Measurements from ENCODE around the gene FBXL16. TPM values are rescaled to one million over a fixed set of nuclear protein-coding genes. Genes with fewer than 3 reads are reported as not detected.

Gene FBXL16
- total RNA-seq, 1 donor from 2014 or later, result not detected

DNA sequence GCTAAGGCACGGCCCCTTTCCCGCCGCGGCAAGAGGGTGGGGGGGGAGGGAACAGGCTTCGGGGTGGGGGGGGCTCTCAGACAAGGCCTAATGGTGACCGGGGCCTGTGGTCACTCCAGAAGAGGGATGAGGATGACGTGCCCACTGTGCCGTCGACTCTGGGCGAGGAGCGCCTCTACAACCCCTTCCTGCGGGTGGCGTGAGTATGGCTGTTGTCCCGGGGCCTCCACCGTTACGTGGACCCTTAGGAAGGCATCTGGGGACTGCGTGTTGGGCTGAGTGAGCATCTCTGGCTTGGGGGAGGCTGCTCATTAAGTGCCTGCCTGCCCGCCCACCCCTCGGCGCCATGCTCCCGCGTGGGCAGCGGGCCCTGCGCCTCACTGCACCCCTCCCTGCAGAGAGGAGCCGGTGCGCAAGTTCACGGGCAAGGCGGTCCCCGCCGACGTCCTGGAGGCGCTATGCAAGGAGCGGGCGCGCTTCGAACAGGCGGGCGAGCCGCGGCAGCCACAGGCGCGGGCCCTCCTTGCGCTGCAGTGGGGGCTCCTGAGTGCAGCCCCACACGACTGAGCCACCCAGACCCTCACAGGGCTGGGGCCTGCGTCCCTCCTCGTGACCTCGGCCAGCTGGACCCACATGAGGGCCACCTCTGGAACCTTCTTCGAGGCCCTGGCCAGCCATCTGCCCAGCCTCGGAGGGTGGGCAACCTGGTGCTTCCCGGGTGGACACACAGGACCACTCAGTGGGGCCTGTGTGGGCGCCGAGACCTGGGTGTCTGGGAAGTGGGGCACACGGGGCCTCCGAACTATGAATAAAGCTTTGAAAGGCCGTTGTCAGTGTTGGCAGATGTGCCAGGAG, 23.5 kb upstream of the FBXL16 start:
- peaks cover 15 to 16% (median 16%) of the 10 kb centered on the region in 3 donors for H3K4me1 ChIP-seq (ENCODE audit: control insufficient read depth in 3 of 3, insufficient read depth in 3 of 3, low read length in 3 of 3)
- H3K27me3 ChIP-seq (ENCODE audit: control insufficient read depth in 3 of 3, insufficient read depth in 3 of 3, low read length in 3 of 3), result peaks cover 22 to 39% (median 23%) of the 10 kb centered on the region in 3 donors
- H3K9me3 ChIP-seq (ENCODE audit: control insufficient read depth in 3 of 3, low read length in 3 of 3), result no peaks in the 10 kb centered on the region
- no peak overlapping the region for H3K9ac ChIP-seq (ENCODE audit: low read depth in 1 of 3, low read length in 3 of 3)
- no peak overlapping the region for H3K27ac ChIP-seq (ENCODE audit: low read depth, low read length)
- H3K4me3 ChIP-seq (ENCODE audit: low read length in 3 of 3), result no peak overlapping the region
- H3K36me3 ChIP-seq (ENCODE audit: control insufficient read depth in 3 of 3, insufficient read depth in 3 of 3, low read length in 3 of 3), result peaks cover 18 to 24% (median 23%) of the 10 kb centered on the region in 3 donors

GRCh38 chr16:728131-728889, 22.7 kb upstream of the FBXL16 start:
- Histone ChIP-seq H3K36me3 (ENCODE audit: control insufficient read depth in 3 of 3, insufficient read depth in 3 of 3, low read length in 3 of 3) (peaks cover 10 to 19% (median 16%) of the 10 kb centered on the region in 3 donors), H3K9me3 (ENCODE audit: control insufficient read depth in 3 of 3, low read length in 3 of 3) (no peaks in the 10 kb centered on the region), H3K9ac (ENCODE audit: low read depth in 1 of 3, low read length in 3 of 3) (no peak overlapping the region), H3K4me3 (ENCODE audit: low read length in 3 of 3) (peak overlapping the region in 1 of 3 donors; percentile 22), H3K27ac (ENCODE audit: low read depth, low read length) (no peak overlapping the region), H3K27me3 (ENCODE audit: control insufficient read depth in 3 of 3, insufficient read depth in 3 of 3, low read length in 3 of 3) (peaks cover 22 to 39% (median 23%) of the 10 kb centered on the region in 3 donors), H3K4me1 (ENCODE audit: control insufficient read depth in 3 of 3, insufficient read depth in 3 of 3, low read length in 3 of 3) (peaks cover 15 to 16% (median 16%) of the 10 kb centered on the region in 3 donors)

DNA sequence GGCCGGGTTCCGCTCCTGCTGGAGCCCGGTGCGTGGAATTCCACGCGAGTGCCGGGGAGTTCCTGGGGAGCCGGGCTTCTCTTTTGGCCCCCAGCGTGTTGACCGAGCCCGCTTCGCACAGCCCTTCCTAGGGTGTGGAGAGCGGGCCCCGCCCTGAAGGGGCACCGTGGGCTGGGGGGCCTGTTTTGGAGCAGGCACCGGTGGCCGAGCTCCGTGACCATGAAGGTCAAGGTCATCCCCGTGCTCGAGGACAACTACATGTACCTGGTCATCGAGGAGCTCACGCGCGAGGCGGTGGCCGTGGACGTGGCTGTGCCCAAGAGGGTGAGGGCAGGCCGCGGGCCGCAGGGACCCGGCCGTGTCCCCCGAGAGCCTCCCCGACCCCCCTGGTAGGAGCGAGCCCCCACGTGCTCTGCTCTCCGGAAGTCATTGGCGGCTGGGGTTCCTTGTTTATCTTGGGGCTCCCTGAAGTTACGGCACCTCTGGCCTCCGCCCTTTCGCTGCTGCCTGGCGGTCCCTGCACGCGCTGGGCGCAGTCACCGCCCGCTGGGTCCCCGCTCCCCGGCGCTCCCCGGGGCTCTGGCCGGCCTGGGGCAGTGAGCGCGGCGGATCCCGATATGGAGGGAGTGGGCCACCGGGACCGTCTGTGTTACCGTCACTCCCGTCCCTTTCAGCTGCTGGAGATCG, 21.8 kb upstream of the FBXL16 start:
- H3K9me3 ChIP-seq (ENCODE audit: control insufficient read depth in 3 of 3, low read length in 3 of 3), result no peaks in the 10 kb centered on the region
- peaks cover 1 to 11% (median 10%) of the 10 kb centered on the region in 3 donors for H3K36me3 ChIP-seq (ENCODE audit: control insufficient read depth in 3 of 3, insufficient read depth in 3 of 3, low read length in 3 of 3)
- peak overlapping the region in 1 of 3 donors; percentile 40 for H3K9ac ChIP-seq (ENCODE audit: low read depth in 1 of 3, low read length in 3 of 3)
- H3K27ac ChIP-seq (ENCODE audit: low read depth, low read length), result no peak overlapping the region
- peak overlapping the region; percentile 23 to 54 (median 45) for H3K4me3 ChIP-seq (ENCODE audit: low read length in 3 of 3)
- peaks cover 22 to 39% (median 23%) of the 10 kb centered on the region in 3 donors for H3K27me3 ChIP-seq (ENCODE audit: control insufficient read depth in 3 of 3, insufficient read depth in 3 of 3, low read length in 3 of 3)
- H3K4me1 ChIP-seq (ENCODE audit: control insufficient read depth in 3 of 3, insufficient read depth in 3 of 3, low read length in 3 of 3), result peaks cover 15 to 16% (median 16%) of the 10 kb centered on the region in 3 donors

DNA sequence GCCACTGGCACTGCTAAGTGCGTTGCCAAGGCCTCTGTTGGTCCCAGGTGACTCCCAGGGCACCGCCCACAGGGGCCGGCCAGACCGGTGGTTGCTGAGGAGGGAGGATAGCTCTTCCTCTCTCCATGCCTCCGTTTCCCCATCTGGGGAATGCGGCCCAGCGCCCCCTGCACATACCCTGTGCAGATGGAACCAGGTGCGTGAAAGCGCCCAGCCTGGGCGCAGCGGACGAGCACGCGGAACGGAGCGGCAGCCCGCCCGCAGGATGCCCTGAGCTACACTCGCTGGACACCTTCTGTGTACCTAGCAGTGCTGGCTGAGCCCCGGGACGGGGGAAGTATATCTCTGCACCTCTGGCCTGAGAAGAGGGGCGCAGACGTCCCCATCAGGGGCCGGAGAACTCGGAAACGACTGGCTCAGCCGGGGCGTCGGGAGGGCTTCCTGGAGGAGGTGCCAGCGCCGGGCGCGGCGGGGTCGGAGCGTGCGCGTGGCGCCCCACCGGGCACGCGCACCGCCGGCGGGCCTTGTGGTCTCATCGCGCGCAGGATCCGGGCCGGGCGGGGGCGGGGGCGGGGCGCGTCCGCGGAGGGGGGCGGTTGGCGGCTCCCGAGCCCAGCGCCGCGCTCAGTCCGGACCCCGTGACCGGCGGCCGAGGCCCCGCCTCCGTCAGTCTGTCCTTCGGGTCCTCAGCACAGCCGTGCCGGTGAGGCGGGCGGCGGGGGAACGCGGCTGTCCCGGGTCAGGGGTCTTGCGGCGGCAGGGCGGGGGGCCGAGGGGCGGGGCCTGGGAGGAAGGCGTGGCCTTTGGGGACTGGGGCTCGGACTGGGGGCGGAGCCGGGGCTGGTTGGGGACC, 21.1 kb upstream of the FBXL16 start, which contains the start of the genes CCDC78 and HAGHL:
CCDC78 (minus strand) TSS at position 6 of the 853 bp plus-strand sequence. CDS start 76 bp downstream, outside the sequence.
HAGHL (plus strand) TSS at position 669 of the 853 bp plus-strand sequence. CDS start 404 bp downstream, outside the sequence.
- Histone ChIP-seq H3K4me1 (ENCODE audit: control insufficient read depth in 3 of 3, insufficient read depth in 3 of 3, low read length in 3 of 3) (peaks cover 19 to 20% (median 19%) of the 10 kb centered on the region in 3 donors), H3K27me3 (ENCODE audit: control insufficient read depth in 3 of 3, insufficient read depth in 3 of 3, low read length in 3 of 3) (peaks cover 22 to 39% (median 23%) of the 10 kb centered on the region in 3 donors), H3K27ac (ENCODE audit: low read depth, low read length) (no peak within 1 kb of the TSS), H3K9me3 (ENCODE audit: control insufficient read depth in 3 of 3, low read length in 3 of 3) (no peaks in the 10 kb centered on the region), H3K36me3 (ENCODE audit: control insufficient read depth in 3 of 3, insufficient read depth in 3 of 3, low read length in 3 of 3) (peaks cover 0 to 8% (median 4%) of the 10 kb centered on the region in 3 donors), H3K9ac (ENCODE audit: low read depth in 1 of 3, low read length in 3 of 3) (peak within 1 kb of the TSS in 1 of 3 donors; percentile 40), H3K4me3 (ENCODE audit: low read length in 3 of 3) (peak within 1 kb of the TSS; percentile 23 to 54 (median 45))

GRCh38 chr16:726188-726437, 20.5 kb upstream of the FBXL16 start:
- Histone ChIP-seq H3K4me1 (ENCODE audit: control insufficient read depth in 3 of 3, insufficient read depth in 3 of 3, low read length in 3 of 3) (peaks cover 22 to 24% (median 23%) of the 10 kb centered on the region in 3 donors), H3K27ac (ENCODE audit: low read depth, low read length) (no peak overlapping the region), H3K9me3 (ENCODE audit: control insufficient read depth in 3 of 3, low read length in 3 of 3) (no peaks in the 10 kb centered on the region), H3K36me3 (ENCODE audit: control insufficient read depth in 3 of 3, insufficient read depth in 3 of 3, low read length in 3 of 3) (peaks cover 0 to 4% (median 2%) of the 10 kb centered on the region in 3 donors), H3K27me3 (ENCODE audit: control insufficient read depth in 3 of 3, insufficient read depth in 3 of 3, low read length in 3 of 3) (peaks cover 22 to 39% (median 23%) of the 10 kb centered on the region in 3 donors), H3K4me3 (ENCODE audit: low read length in 3 of 3) (no peak overlapping the region), H3K9ac (ENCODE audit: low read depth in 1 of 3, low read length in 3 of 3) (no peak overlapping the region)

DNA sequence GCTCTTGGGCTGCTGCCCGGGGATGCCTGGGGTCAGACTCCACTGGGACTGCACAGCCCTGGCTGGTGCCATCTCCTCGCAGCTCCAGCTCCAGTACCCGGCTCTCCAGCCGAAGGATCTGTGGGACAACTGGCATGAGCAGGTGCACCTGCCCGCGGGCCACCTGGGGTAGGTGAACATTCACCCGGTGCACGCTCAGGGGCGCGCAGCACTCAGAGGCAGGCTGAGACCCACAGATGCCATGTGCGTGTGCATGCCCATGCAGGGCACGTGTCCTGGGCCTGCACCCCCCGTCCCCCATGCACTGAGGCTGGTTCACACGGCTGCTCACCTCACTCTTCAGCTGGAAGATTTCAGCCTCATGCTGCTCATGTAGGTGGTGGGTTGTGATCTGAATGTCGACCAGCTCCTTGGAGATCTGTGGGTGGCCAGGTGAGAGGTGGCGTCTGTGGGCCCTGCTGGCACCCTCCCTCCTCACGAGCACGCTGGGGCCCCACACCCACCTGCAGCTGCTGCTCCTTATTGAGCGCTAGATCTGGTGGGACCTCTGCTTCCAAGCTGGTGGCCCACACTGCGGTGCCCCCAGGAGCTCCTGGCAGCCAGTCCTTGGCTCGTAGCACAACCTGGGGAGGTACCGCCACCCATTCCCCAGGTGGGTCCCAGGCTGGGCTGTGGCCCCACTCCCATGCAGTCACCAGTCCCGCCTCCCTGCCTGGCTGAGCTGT, 20.0 kb upstream of the FBXL16 start:
- H3K9me3 ChIP-seq (ENCODE audit: control insufficient read depth in 3 of 3, low read length in 3 of 3), result no peaks in the 10 kb centered on the region
- no peak overlapping the region for H3K9ac ChIP-seq (ENCODE audit: low read depth in 1 of 3, low read length in 3 of 3)
- no peak overlapping the region for H3K4me3 ChIP-seq (ENCODE audit: low read length in 3 of 3)
- peaks cover 22 to 39% (median 23%) of the 10 kb centered on the region in 3 donors for H3K27me3 ChIP-seq (ENCODE audit: control insufficient read depth in 3 of 3, insufficient read depth in 3 of 3, low read length in 3 of 3)
- H3K36me3 ChIP-seq (ENCODE audit: control insufficient read depth in 3 of 3, insufficient read depth in 3 of 3, low read length in 3 of 3), result peaks cover 0 to 3% (median under 1%) of the 10 kb centered on the region in 3 donors
- H3K27ac ChIP-seq (ENCODE audit: low read depth, low read length), result no peak overlapping the region
- H3K4me1 ChIP-seq (ENCODE audit: control insufficient read depth in 3 of 3, insufficient read depth in 3 of 3, low read length in 3 of 3), result peaks cover 22 to 26% (median 23%) of the 10 kb centered on the region in 3 donors

GRCh38 chr16:725041-725376, 19.4 kb upstream of the FBXL16 start:
- peaks cover 22 to 39% (median 23%) of the 10 kb centered on the region in 3 donors for H3K27me3 ChIP-seq (ENCODE audit: control insufficient read depth in 3 of 3, insufficient read depth in 3 of 3, low read length in 3 of 3)
- H3K36me3 ChIP-seq (ENCODE audit: control insufficient read depth in 3 of 3, insufficient read depth in 3 of 3, low read length in 3 of 3), result peaks cover 0 to 3% (median 0%) of the 10 kb centered on the region in 3 donors
- no peak overlapping the region for H3K4me3 ChIP-seq (ENCODE audit: low read length in 3 of 3)
- no peak overlapping the region for H3K9ac ChIP-seq (ENCODE audit: low read depth in 1 of 3, low read length in 3 of 3)
- no peak overlapping the region for H3K27ac ChIP-seq (ENCODE audit: low read depth, low read length)
- H3K4me1 ChIP-seq (ENCODE audit: control insufficient read depth in 3 of 3, insufficient read depth in 3 of 3, low read length in 3 of 3), result peaks cover 27 to 32% (median 28%) of the 10 kb centered on the region in 3 donors
- H3K9me3 ChIP-seq (ENCODE audit: control insufficient read depth in 3 of 3, low read length in 3 of 3), result no peaks in the 10 kb centered on the region

- Histone ChIP-seq H3K9me3 (ENCODE audit: control insufficient read depth in 3 of 3, low read length in 3 of 3) (no peaks in the 10 kb centered on the region), H3K4me1 (ENCODE audit: control insufficient read depth in 3 of 3, insufficient read depth in 3 of 3, low read length in 3 of 3) (peaks cover 31 to 38% (median 33%) of the 10 kb centered on the region in 3 donors), H3K9ac (ENCODE audit: low read depth in 1 of 3, low read length in 3 of 3) (no peak overlapping the region)
Observed at GRCh38 chr16:724188-725040, 18.8 kb upstream of the FBXL16 start.

More at GRCh38 chr16:724188-725040, 18.8 kb upstream of the FBXL16 start:
- Histone ChIP-seq H3K27ac (ENCODE audit: low read depth, low read length) (no peak overlapping the region), H3K27me3 (ENCODE audit: control insufficient read depth in 3 of 3, insufficient read depth in 3 of 3, low read length in 3 of 3) (peaks cover 22 to 39% (median 23%) of the 10 kb centered on the region in 3 donors), H3K4me3 (ENCODE audit: low read length in 3 of 3) (no peak overlapping the region), H3K36me3 (ENCODE audit: control insufficient read depth in 3 of 3, insufficient read depth in 3 of 3, low read length in 3 of 3) (peaks cover 0 to 2% (median 0%) of the 10 kb centered on the region in 3 donors)

Measured in skeletal muscle tissue (tissue), 4 donors.